ENCODE data around the gene ATP11A.

Gene ATP11A

GRCh38 chr13:112690283-112690929 is 568 bp downstream of the ATP11A start:
- in situ Hi-C loops (cut with MboI; ENCODE audit: low sequenced_read_pairs): no loop called here

GRCh38 chr13:112692104-112692503 is 2.3 kb downstream of the ATP11A start:
- in situ Hi-C loops (cut with MboI; ENCODE audit: low sequenced_read_pairs): no loop called here

GRCh38 chr13:112692586-112692985 is 2.7 kb downstream of the ATP11A start:
- in situ Hi-C loops (cut with MboI; ENCODE audit: low sequenced_read_pairs): no loop called here

GRCh38 chr13:112693831-112694497 is 4.1 kb downstream of the ATP11A start:
- in situ Hi-C loops (cut with MboI; ENCODE audit: low sequenced_read_pairs): no loop called here

- in situ Hi-C loops (cut with MboI; ENCODE audit: low sequenced_read_pairs): no loop called here
These were observed 5.3 kb downstream of the ATP11A start for GRCh38 chr13:112695121-112695520.

- in situ Hi-C loops (cut with MboI; ENCODE audit: low sequenced_read_pairs): no loop called here
These were observed 6.4 kb downstream of the ATP11A start for GRCh38 chr13:112696001-112696868.

- in situ Hi-C loops (cut with MboI; ENCODE audit: low sequenced_read_pairs): no loop called here
These were observed 7.1 kb downstream of the ATP11A start for GRCh38 chr13:112696869-112697465.

- in situ Hi-C loops (cut with MboI; ENCODE audit: low sequenced_read_pairs): no loop called here
These were observed 8.2 kb downstream of the ATP11A start for GRCh38 chr13:112697756-112698655.

- in situ Hi-C loops (cut with MboI; ENCODE audit: low sequenced_read_pairs): no loop called here
These were observed 9.6 kb downstream of the ATP11A start for GRCh38 chr13:112699322-112699918.

- in situ Hi-C loops (cut with MboI; ENCODE audit: low sequenced_read_pairs): no loop called here
These were observed 10.6 kb downstream of the ATP11A start for GRCh38 chr13:112700291-112701060.

- in situ Hi-C loops (cut with MboI; ENCODE audit: low sequenced_read_pairs): no loop called here
These were observed 12.6 kb downstream of the ATP11A start for GRCh38 chr13:112702341-112702985.

- in situ Hi-C loops (cut with MboI; ENCODE audit: low sequenced_read_pairs): no loop called here
These were observed 13.1 kb downstream of the ATP11A start for GRCh38 chr13:112702986-112703379.

- in situ Hi-C loops (cut with MboI; ENCODE audit: low sequenced_read_pairs): no loop called here
These were observed 13.8 kb downstream of the ATP11A start for GRCh38 chr13:112703449-112704284.

- in situ Hi-C loops (cut with MboI; ENCODE audit: low sequenced_read_pairs): no loop called here
These were observed 14.7 kb downstream of the ATP11A start for GRCh38 chr13:112704308-112705145.

- in situ Hi-C loops (cut with MboI; ENCODE audit: low sequenced_read_pairs): no loop called here
These were observed 15.4 kb downstream of the ATP11A start for GRCh38 chr13:112705286-112705685.

GRCh38 chr13:112706171-112706570 is 16.3 kb downstream of the ATP11A start:
- in situ Hi-C loops (cut with MboI; ENCODE audit: low sequenced_read_pairs): no loop called here
